ENCODE data around the gene ELMO2.

Gene ELMO2

GRCh38 chr20:46434597-46434996, 28.2 kb upstream of the ELMO2 start:
- DNase-seq (ENCODE audit: low spot score) = no peak
- in situ Hi-C loops (cut with MboI; ENCODE audit: low pct_unique_long_range_greater_than_20kb, low sequenced_read_pairs, unreplicated experiment) = no loop called here
- TF ChIP-seq CTCF (IDR thresholded peaks at IDR 0.05; ENCODE audit: extremely low read depth, insufficient read depth, missing control alignments) = no peak

DNA sequence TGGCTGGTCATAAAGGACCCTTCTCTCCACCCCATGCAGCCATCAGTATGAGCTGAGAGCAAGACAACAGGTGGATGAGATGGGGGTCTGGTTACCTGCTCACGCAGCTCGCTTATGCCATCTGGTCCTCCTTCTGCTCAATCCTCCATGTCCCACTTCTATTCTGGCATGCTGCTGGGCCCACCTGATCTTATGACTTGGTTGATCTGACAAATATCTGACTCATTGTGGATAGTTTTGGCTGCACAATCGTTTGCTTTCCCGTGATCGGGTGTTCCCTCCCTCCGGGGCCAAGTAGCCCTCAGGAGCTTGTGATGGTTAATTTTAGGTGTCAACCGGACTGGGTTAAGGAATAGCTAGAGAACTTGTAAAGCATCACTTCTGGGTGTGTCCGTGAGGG, 26.6 kb upstream of the ELMO2 start:
- in situ Hi-C loops (cut with MboI; ENCODE audit: low pct_unique_long_range_greater_than_20kb, low sequenced_read_pairs, unreplicated experiment) = no loop called here
- no peak for DNase-seq (ENCODE audit: low spot score)
- TF ChIP-seq CTCF (IDR thresholded peaks at IDR 0.05; ENCODE audit: extremely low read depth, insufficient read depth, missing control alignments) = no peak

DNA sequence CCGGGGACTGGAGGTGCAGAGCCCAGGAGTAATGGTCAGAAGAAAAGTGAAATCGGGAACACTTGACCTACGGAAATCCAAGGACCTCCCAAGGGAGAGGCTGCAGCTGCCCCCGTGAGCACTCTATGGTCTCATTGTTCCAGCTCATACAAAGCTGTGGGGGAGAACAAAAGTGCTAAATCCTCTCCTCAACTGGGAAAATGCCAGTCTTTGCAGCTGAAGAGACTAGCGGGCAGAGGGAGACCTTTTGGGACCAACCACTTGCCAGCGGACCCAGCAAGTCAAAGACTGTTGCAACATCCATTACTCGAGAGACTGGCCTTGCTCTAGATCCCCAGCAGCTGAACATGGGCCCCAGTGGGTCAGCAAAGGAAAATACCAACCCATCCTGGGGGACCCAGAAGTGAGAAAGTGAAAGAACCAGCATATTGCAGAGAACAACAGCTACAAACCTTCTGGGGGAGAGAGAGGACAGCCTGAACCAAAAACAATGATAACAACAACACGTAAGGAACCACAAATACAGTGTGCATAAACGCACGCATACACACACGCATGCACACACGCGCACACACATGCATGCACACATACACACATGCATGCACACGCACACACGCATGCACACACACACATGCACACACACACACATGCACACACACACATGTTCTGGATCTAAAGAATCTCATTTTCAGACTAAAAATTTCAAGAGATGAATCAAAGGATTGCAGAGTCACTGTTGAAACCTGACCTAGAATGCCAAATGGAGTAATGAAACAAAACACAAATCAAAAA, 24.7 kb upstream of the ELMO2 start:
- in situ Hi-C loops (cut with MboI; ENCODE audit: low pct_unique_long_range_greater_than_20kb, low sequenced_read_pairs, unreplicated experiment) = no loop called here
- TF ChIP-seq CTCF (IDR thresholded peaks at IDR 0.05; ENCODE audit: extremely low read depth, insufficient read depth, missing control alignments) = no peak
- no peak for DNase-seq (ENCODE audit: low spot score)

DNA sequence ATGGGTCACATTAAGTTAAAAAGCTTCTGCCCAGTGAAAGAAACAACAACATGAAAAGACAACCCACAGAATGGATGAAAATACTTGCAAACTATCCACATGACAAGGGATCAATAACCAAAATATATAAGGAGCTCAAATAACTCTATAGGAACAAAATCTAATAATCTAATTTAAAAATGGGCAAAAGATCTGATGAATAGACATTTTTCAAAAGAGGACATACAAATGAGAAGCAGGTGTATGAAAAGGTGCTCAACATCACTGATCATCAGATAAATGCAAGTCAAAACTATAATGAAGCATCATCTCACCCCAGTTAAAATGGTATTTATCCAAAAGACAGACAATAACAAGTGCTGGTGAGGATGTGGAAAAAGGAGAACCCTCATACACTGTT, 21.0 kb upstream of the ELMO2 start:
- no peak for DNase-seq (ENCODE audit: low spot score)
- in situ Hi-C loops (cut with MboI; ENCODE audit: low pct_unique_long_range_greater_than_20kb, low sequenced_read_pairs, unreplicated experiment) = no loop called here
- no peak for TF ChIP-seq CTCF (IDR thresholded peaks at IDR 0.05; ENCODE audit: extremely low read depth, insufficient read depth, missing control alignments)

DNA sequence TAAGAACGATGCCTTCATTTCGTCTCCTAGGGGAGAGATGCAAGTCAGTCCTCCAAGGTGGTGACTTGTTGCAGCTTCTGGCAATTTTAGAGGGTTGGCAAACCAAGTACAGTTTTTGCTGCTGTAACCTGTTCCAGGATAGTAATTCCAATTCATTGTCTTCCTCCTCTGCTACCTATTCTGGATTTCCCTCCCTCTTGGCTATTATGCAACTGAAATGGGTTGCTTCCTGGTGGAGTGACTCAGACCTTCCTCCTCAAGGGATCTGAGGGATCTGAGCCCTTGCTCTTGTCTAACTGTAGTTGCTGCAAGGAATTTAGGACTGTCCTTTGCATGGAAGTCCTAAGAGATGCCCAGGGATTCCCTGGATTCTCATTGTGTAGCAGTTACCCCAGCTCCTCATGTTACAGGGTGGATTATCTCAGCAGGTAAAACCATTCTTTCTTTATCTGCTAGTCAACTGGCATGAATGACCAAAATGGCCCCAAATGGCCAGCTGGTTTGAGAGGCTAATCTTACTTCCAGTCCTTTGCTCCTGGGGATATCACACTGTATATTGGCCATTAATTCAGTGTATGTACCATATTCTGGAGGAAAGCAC, 17.6 kb upstream of the ELMO2 start:
- no peak for DNase-seq (ENCODE audit: low spot score)

GRCh38 chr20:46423342-46423741, 16.9 kb upstream of the ELMO2 start:
- in situ Hi-C loops (cut with MboI; ENCODE audit: low pct_unique_long_range_greater_than_20kb, low sequenced_read_pairs, unreplicated experiment) = no loop called here
- no peak for DNase-seq (ENCODE audit: low spot score)
- no peak for TF ChIP-seq CTCF (IDR thresholded peaks at IDR 0.05; ENCODE audit: extremely low read depth, insufficient read depth, missing control alignments)

More for the DNA sequence above, 17.6 kb upstream of the ELMO2 start:
- TF ChIP-seq CTCF (IDR thresholded peaks at IDR 0.05; ENCODE audit: extremely low read depth, insufficient read depth, missing control alignments) = no peak
- in situ Hi-C loops (cut with MboI; ENCODE audit: low pct_unique_long_range_greater_than_20kb, low sequenced_read_pairs, unreplicated experiment) = no loop called here
